HG03139 (cell line): ENCODE results near the gene LNPEP.
A peak's percentile ranks its signal among the peaks of the same experiment; 100 is the strongest.

Experiments
- ATAC-seq: cut with Tn5 transposase; IDR thresholded peaks from one replicate; pipeline ENCODE4 v1.9.1; 2021; ENCODE audit not compliant: unreplicated experiment

The LNPEP gene

GRCh38 chr5:96935559-96936430, at the start of gene LNPEP:
Gene LNPEP, plus strand, starts transcription at chr5:96936080. Its CDS starts 76 bp downstream, at chr5:96936156.
- peak; percentile 43 for ATAC-seq

- no peak for ATAC-seq
Measured at GRCh38 chr5:96893342-96893741, 42.5 kb upstream of the LNPEP start.

- ATAC-seq, result no peak
Measured at GRCh38 chr5:96896276-96896675, 39.6 kb upstream of the LNPEP start.

GRCh38 chr5:96896806-96897205, 39.1 kb upstream of the LNPEP start:
- ATAC-seq, result peak; percentile 95

- ATAC-seq, result no peak
Measured at GRCh38 chr5:96901384-96901783, 34.5 kb upstream of the LNPEP start.

GRCh38 chr5:96901841-96902240, 34.0 kb upstream of the LNPEP start:
- ATAC-seq, result no peak

GRCh38 chr5:96902876-96903275, 33.0 kb upstream of the LNPEP start:
- no peak for ATAC-seq

GRCh38 chr5:96903300-96903699, 32.6 kb upstream of the LNPEP start:
- no peak for ATAC-seq

GRCh38 chr5:96904054-96904931, 31.6 kb upstream of the LNPEP start:
- ATAC-seq, result no peak

- no peak for ATAC-seq
Measured at GRCh38 chr5:96905864-96906263, 30.0 kb upstream of the LNPEP start.

- ATAC-seq, result no peak
Measured at GRCh38 chr5:96909003-96909402, 26.9 kb upstream of the LNPEP start.

GRCh38 chr5:96909435-96909834, 26.4 kb upstream of the LNPEP start:
- ATAC-seq, result no peak

- ATAC-seq, result no peak
Measured at GRCh38 chr5:96911139-96911538, 24.7 kb upstream of the LNPEP start.

- no peak for ATAC-seq
Measured at GRCh38 chr5:96913233-96913632, 22.6 kb upstream of the LNPEP start.

- peak; percentile 60 for ATAC-seq
Measured at GRCh38 chr5:96919754-96920197, 16.1 kb upstream of the LNPEP start.

- no peak for ATAC-seq
Measured at GRCh38 chr5:96920744-96921355, 15.0 kb upstream of the LNPEP start.

- ATAC-seq, result no peak
Measured at GRCh38 chr5:96922499-96923244, 13.2 kb upstream of the LNPEP start.

GRCh38 chr5:96924016-96924443, 11.8 kb upstream of the LNPEP start:
- no peak for ATAC-seq

GRCh38 chr5:96926276-96926675, 9.6 kb upstream of the LNPEP start:
- ATAC-seq, result no peak

- no peak for ATAC-seq
Measured at GRCh38 chr5:96927008-96927407, 8.9 kb upstream of the LNPEP start.
